Nucleus accumbens (tissue), 56 donors: Measurements from ENCODE around the gene OR6J1.
A peak's percentile ranks its signal among the peaks of the same experiment; 100 is the strongest.
"Not testable (repeated sequence)": the region's sequence is repeated elsewhere in the genome, so short reads cannot be mapped to it uniquely, and the experiment has no call there.

Experiments used
- DNase-seq, 56 donors: peaks; one replicate each; lab custom pipeline; 2025; lab: John Stamatoyannopoulos, UW

Gene OR6J1

DNA sequence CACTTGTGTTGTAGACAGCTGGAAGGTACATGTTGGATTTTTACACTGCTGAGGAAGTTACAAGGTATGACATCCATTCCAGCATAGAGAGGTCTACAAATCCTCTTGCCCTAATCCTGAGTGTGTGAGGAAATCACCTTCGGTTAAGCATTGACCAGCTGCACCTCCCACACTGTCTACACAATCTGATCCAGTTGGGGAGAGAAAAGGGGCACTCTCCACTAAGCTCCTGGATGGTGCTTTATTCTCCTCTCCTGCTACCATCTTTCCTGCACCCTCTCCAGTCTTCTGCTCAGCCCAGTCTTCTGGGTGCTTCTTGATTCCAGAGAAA lies at the start of gene OR6J1:
TSS of gene OR6J1 (minus strand) at position 48 of the 331 bp plus-strand sequence. CDS start 9,541 bp downstream, outside the sequence.
- no peak for DNase-seq

DNA sequence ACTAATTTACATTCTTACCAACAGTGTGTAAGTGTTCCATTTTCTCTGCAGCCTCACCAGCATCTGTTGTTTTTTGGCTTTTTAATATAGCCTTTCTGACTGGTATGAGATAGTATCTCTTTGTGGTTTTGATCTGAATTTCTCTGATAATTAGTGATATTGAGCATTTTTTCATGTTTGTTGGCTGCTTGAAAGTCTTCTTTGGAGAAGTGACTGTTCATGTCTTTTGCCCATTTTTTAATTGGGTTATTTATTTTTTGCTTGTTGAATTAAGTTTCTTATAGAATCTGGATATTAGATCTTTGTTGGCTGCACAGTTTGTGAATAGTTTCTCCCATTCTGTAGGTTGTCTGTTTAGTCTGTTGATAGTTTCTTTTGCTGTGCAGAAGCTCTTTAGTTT lies 48.0 kb upstream of the OR6J1 start:
- no peak for DNase-seq

DNA sequence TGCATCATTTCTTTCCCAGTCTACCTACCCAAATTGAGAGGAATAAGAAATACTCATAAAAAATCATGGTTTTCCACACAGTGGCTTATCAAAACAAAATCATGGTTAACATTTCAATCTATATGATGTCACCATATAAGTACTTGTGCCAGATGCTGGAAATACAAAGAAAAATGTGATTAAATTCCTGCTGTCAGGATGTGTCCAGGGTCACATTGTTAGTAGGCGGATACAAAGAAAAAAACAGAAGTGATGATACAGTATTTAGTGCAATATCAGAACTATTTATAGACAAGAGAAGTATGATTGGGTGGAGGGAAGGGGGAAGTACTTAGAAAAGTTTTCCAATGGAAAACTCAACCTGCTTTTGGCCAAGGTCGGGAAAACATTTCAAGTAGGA lies 47.0 kb upstream of the OR6J1 start:
- DNase-seq = no peak

DNA sequence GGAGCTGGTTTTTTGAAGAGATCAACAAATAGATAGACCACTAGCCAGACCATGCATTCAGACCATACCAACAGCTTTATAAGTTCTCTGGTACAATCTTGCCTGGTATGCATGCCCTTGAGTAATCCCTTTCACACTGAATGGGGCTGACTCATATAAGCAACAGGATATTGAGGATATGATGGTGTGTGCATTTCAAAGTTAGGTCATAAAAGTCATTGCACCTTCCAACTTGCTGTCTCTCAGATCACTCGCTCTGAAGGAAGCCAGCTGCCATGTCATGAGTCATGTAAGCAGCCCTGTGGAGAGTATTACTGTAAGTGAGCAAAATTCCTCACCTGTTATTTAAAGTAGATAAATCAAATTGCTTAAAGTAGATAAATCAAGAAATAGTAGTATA lies 45.0 kb upstream of the OR6J1 start:
- no peak for DNase-seq

DNA sequence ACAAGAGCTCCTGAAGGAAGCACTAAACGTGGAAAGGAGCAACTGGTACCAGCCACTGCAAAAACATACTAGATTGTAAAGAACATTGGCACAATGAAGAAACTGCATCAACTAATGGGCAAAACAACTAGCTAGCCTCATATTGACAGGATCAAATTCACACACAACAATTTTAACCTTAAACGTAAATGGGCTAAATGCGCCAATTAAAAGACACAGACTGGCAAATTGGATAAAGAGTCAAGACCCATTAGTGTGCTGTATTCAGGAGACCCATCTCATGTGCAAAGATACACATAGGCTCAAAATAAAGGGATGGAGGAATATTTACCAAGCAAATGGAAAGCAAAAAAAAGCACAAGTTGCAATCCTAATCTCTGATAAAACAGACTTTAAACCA lies 43.8 kb upstream of the OR6J1 start:
- not testable (repeated sequence) for DNase-seq

DNA sequence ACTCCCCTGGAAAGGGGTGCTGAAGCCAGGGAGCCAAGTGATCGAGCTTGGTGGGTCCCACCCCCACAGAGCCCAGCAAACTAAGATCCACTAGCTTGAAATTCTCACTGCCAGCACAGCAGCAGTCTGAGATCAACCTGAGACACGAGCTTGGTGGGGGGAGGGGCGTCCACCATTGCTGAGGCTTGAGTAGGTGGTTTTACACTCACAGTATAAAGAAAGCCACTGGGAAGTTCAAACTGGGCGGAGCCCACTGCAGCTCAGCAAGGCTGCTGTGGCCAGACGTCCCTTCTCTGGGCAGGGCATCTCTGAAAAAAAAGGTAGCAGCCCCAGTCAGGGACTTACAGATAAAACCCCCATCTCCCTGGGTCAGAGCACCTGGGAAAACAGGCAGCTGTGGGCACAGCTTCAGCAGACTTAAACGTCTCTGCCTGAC lies 42.0 kb upstream of the OR6J1 start:
- DNase-seq = not testable (repeated sequence)

DNA sequence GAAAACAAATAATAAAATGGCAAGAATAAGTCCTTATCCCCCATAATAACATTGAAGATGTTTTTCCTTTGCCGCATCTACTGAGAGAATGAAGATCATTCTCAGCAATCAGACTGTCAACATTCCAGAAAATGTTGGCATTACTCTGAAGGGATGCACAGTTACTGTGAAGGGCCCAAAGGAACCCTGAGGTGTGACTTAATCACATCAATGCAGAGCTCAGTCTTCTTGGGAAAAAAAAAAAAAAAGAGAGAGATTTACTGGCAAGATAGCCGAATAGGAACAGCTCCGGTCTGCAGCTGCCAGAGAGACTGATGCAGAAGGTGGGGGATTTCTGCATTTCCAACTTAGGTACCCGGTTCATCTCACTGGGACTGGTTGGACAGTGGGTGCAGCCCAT lies 41.3 kb upstream of the OR6J1 start:
- no peak for DNase-seq

DNA sequence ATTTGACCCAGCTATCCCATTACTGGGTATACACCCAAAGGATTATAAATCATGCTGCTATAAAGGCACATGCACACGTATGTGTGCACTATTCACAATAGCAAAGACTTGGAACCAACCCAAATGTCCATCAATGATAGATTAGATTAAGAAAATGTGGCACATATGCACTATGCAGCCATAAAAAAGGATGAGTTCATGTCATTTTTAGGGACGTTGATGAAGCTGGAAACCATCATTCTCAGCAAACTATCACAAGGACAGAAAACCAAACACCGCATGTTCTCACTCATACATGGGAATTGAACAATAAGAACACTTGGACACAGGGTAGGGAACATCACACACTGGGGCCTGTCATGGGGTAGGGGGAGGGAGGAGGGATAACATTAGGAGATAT lies 39.3 kb upstream of the OR6J1 start:
- DNase-seq = not testable (repeated sequence)

DNA sequence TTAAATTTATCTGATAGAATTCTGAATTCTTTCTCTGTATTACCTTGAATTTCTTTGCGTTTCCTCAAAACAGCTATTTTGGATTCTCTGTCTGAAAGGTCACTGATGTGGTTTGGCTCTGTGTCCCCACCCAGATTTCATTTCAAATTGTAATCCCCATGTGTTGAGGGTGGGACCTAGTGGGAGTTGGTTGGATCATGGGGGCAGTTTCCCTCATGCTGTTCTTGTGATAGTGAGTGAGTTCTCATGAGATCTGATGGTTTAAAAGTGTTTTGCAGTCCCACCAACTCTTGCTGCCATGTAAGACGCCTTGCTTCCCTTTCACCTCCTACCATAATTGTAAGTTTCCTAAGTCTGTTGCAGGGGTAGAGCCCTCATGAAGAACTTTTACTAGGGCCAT lies 34.1 kb upstream of the OR6J1 start:
- DNase-seq = no peak

DNA sequence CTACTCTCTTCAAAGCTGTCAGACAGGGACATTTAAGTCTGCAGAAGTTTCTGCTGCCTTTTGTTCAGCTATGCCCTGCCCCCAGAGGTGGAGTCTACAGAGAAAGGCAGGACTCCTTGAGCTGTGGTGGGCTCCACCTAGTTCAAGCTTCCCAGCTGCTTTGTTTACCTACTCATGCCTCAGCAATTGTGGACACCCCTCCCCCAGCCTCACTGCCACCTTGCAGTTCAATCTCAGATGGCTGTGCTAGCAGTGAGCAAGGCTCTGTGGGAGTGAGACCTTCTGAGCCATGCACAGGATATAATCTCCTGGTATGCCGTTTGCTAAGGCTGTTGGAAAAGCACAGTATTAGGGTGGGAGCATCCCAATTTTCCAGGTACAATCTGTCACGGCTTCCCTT lies 33.4 kb upstream of the OR6J1 start:
- DNase-seq = not testable (repeated sequence)

DNA sequence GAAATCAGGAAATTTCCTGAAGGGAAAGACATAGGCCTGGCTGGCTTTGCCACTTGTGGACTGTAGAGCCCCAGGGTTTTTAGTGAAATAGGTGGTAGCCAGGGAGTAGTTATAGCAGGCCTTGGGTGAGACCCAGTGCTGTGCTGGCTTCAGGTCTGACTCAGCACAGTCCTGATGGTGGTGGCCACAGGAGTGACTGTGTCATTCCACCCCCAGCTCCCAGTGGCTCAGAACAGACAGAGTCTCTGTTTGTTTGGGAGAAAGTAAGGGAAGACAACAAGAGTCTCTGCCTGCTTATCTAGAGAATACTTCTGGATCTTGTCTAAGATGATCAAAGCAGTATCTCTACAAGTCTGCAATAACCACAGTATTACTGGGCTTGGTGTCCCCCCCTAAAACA lies 27.5 kb upstream of the OR6J1 start:
- no peak for DNase-seq

DNA sequence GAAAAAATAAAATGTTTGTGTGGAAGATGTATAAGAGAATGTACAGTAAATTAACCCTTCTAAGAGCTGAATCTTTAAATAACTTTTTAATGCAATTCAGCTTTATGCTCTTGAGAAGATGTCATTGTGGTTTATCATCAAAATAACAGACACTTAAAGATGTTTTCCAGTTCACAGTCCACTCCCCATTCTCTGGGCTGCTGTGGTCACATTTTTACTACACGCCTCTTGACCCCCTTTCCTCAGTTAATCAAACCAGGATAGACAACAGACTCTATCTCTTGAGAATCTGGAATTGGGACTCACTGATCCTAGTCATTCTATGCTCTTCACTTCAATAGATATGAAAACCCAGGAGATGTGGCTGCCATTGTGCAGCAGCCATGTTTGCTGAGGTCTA lies 24.7 kb upstream of the OR6J1 start:
- no peak for DNase-seq

DNA sequence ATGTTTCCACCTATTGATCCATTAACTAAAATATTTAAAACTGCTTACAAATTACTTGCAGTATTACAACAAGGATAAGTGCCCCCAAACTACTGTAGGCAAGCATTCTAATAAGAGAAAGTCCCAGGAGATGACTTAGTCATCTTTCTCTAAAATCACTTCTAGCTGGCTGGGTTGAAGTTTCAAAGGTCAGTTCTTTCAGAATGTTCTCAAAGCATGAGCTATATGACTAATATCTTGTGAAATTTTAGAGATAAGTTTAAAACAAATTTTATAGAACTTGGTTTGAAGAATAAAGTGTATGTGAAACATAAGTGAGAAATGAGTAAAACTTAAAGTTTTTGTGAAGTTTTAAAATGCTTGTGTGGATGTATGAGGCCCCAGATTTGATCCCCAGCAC lies 24.3 kb upstream of the OR6J1 start:
- DNase-seq = no peak

DNA sequence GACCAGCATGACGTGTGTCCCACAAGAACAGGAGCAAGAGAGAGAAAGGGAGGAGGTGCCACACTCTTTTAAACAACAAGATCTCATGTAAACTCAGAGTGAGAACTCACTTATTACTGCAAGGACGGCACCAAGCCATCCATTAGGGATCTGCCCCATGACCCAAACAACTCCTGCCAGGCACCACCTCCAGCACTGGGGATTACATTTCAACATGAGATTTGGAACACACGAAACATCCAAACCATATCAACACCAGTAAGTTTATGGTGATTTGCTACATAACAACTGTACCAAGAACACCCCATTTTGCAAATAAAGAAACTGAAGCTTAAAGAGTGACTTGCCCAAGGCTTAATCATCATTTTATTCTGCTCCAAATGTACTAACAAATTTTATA lies 23.7 kb upstream of the OR6J1 start:
- DNase-seq = no peak

DNA sequence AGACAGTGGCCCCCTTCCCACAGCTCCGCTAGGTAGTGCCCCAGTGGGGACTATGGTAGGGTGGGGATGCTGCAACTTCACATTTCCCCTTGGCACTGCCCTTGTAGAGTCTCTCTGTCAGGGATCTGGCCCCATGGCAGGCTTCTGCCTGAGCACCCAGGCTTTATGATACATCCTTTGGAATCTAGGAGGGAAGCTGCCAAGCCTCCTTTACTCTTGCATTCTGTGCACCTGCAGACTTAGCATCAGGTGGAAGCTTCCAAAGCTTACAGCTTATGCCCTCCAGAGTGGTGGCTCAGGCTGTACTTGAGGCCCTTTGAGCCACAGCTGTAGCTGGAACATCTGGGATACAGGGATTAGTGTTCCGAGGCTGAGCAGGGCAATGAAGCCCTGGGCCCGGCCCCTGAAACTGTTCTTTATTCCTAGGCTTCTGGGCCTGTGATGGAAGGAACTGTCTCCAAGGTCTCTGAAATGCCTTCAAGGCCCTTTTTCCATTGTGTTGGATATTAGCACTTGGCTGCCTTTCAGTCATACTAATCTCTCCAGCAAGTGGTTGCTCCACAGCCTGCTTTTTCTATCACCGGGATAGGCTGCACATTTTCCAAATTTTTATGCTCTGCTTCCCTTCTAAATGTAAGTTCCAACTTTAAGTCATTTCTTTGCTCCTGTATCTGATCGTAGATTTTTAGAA lies 22.2 kb upstream of the OR6J1 start:
- no peak for DNase-seq

DNA sequence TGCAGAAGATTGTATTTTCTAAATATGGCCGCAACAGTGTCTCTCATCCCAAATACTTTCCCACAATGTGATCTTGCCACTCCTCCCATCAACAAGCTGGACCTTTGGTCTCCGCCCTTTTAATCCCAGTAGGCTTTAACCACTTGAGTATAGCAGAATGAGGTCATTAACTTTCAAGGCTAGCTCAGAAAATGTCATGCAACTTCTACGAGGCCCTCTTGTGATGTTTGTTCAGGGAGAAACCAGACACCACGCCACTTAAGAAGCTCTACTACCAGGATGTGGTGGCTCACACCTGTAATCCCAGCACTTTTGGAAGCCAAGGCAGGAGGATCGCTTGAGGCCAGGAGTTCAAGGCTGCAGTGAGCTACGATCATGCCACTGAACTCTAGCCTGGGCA lies 20.1 kb upstream of the OR6J1 start:
- DNase-seq = no peak

DNA sequence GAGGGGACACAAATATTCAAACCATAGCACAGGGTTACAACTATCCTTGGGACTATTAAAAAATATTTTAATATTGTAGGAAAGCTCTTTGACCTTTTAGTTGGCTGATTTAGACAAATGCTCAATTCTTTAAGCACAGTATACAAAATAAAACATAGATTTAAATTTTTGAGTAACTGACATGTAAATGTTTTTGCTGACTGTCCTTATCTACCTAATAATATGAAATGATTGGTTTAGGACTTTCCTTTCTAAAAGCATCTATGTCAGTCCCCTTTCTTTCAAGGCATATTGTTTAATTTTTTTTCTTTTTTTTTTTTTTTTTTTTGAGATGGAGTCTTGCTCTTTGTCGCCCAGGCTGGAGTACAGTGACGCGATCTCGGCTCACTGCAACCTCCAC lies 16.5 kb upstream of the OR6J1 start:
- no peak for DNase-seq

DNA sequence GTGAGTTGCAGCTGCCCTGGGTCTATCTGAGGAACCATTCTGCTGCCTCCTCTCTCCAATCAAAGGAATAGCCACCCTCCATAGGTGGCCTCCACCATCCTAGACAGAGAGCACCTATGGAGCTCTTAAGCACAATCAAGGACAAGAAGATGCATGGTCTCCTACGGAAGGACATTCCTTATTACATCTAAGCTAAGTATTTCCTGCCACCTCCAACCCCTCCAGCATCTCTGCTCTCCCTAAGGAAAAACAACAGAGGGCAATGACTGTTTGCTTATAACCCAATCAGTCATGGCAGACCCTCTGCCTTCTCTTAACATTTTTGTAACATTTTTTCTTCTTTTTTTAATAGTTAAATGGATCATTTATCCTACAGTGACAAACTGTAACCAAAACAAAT lies 14.8 kb upstream of the OR6J1 start:
- DNase-seq = no peak

DNA sequence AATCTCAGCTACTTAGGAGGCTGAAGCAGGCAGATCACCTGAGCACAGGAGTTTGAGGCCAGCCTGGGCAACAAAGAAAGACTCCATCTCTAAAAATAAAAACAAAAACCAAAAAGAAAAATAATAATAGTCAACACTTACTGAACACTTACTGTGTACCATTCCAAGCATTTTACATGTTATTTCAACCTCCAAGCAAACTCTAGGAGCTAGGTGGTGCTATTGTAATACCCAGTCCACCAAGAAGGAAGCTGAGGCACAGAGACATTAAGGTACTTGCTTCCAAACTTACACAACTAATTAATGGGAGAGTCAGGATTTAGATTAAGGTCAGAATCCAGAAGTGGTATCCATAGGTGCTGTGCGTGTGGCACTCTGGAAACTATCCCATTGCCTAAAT lies 13.7 kb upstream of the OR6J1 start:
- no peak for DNase-seq

DNA sequence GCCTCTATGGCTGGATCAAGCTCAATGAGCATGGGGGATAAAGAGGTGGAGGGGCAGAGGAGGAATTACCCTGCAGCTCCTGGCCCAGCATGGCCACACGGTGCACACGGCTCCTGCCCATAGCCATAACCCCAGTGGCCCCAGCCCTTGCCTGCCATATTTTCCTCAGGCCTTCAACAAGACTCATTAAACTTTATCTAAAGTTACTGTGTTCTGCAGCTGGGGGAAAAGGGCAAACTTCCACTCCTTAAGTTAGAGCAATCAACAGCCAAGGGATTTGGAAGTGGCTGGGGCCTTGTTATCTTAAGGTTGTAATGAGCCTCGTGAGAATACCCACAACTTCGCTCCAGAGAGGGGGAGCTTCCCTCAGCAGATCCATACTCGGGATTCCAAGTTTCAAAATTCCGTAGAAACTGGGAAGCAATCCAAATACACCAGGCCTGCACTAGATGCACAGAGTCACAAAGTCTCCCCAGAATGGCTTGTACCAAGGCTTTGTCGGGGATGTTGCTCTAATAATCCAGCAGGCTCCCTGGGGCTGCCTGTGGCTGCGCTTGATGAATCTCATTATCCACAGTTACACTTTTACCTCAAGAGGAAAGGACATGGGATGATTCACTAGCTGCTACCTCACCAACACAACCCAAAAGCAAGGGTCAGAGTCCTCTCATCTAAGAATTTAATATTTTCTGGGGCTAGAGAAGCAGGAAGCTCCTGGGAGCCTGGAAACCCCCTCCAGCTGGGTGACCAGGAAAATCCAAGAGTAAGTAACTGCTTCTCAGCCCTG lies 13.0 kb upstream of the OR6J1 start:
- DNase-seq = no peak

DNA sequence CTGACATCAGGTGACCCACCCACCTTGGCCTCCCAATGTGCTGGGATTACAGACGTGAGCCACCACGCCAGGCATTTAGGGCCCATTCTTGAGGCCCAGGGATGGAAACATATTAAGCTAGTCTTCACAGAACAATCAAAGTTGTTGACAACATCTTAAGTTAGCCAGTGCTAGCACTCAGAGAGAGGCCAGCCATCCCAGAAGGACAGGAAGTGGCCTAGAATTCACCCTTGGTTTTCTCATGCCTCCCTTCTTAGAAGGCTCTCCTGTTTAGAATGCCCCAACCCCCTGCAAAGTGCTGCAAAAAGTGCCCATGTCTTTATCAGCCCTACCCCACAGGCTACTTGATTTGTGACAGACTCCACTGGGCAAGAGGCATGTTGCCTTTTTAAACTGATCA lies 12.1 kb upstream of the OR6J1 start:
- no peak for DNase-seq

DNA sequence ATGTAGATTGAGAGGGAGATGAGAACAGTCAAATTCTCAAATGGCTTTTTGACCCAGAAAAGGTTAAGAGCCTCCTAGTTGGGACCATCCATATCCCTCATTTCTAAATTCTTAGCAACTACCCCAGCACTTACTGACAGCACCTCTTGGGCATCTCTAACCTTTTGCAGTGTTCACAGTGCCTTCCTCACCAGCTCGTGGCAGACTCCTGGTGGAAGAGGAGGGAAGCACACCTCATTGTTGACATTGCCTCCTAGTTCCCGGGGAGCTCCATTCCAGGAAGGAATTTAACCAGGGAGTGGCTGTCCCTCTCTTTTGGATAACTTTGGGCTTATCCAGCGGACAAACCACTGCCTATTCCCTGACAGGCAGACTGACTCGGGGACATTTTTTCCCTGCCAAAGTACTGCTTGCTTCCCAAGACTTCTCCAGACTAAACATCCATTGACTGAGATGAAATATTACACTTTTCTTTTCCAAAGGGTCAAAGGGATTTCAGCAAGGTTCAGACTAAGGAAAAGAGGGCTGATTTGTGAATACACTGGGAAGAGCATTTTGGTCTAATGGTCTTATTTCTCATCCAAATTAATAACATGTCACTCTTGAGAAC lies 9.0 kb upstream of the OR6J1 start:
- peak in 24 of 56 donors; percentile 0 to 49 (median 6) for DNase-seq
